ENCODE data around the gene CBY2.

CBY2 gene

DNA sequence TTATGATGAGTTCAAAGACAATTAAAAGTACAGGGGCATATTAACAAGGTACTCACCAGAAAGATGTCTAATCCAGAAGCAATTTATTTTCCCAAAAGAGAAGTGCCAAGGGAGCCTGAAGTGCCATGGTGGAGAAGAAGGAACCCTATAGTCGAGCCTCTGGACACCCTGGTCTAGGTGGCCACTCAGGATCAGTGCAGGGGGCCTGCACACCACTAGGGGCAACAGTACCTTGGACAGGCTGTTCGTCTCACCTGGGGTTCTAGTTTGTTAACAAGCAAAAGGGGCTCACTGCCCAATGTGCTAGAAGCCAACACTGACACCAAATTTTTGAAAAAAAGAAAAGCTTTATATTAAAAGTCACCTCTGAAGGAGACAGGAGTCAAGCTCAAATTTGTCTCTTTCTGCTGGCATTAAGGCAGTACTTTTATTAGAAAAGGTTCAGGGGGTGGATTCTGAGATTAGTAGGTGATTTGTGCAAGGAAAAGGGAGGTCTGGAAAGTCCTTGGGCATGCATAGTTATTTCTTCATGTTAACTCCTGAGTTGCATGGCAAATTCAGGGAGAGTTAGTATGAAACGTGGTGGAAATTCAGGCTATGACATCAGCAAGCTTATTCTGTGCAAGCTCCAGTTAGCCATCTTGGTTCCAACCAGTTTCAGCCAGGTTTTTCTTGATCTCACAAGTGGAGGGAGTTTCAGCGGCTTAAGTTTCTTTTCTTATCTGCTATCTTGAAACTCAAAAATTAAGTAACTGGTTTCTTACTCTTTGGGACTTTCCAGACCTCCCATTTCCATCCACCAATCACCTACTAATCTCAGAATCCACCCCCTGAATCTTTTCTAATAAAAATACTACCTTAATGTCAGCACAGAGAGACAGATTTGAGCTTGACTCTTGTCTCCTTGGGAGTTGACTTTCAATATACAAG is 884 bp upstream of the CBY2 start:
- no peak overlapping the region for H3K9ac ChIP-seq (ENCODE audit: low read depth in 1 of 2, low read length in 2 of 2)
- H3K4me1 ChIP-seq (ENCODE audit: control insufficient read depth in 1 of 2, insufficient read depth in 2 of 2, low read length in 2 of 2), result no peaks in the 10 kb centered on the region
- no peaks in the 10 kb centered on the region for H3K9me3 ChIP-seq (ENCODE audit: control insufficient read depth in 1 of 2, low read length in 2 of 2)
- H3K27ac ChIP-seq (ENCODE audit: low read depth, low read length), result no peak overlapping the region
- H3K36me3 ChIP-seq (ENCODE audit: control insufficient read depth in 1 of 2, insufficient read depth in 2 of 2, low read length in 2 of 2), result no peaks in the 10 kb centered on the region
- H3K4me3 ChIP-seq (ENCODE audit: low read depth in 1 of 2, low read length in 2 of 2), result peak overlapping the region in 1 of 2 donors; percentile 7
- H3K27me3 ChIP-seq (ENCODE audit: control insufficient read depth in 1 of 2, insufficient read depth in 2 of 2, low read length in 2 of 2), result no peaks in the 10 kb centered on the region

DNA sequence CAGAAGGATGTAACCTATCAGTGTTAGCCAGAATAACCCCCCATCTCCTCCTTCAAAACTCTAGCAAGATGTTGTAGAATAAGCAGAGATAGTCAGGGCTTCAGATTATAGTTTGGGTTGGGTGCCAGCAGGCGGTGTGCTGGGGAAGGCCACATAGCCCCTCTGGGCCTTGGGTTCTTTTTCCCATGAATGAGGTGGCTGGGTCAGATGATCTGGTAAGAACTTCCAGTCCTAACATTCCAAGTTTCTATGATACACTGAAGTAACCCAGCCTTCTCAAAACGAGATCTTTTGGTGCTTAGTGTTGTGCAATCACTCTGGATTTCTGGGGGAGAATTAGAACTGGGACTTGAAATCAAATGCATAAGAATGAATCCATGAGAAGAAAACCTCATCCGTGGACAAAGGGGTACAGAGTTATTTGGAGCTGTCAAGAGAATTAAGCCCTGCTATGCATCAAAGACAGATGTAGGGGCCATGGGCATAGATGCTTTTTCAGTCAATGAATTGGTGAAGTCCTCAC is 810 bp downstream of the CBY2 start:
- H3K9me3 ChIP-seq (ENCODE audit: control insufficient read depth in 1 of 2, low read length in 2 of 2), result no peaks in the 10 kb centered on the region
- no peak overlapping the region for H3K9ac ChIP-seq (ENCODE audit: low read depth in 1 of 2, low read length in 2 of 2)
- no peak overlapping the region for H3K4me3 ChIP-seq (ENCODE audit: low read depth in 1 of 2, low read length in 2 of 2)
- no peak overlapping the region for H3K27ac ChIP-seq (ENCODE audit: low read depth, low read length)
- H3K36me3 ChIP-seq (ENCODE audit: control insufficient read depth in 1 of 2, insufficient read depth in 2 of 2, low read length in 2 of 2), result no peaks in the 10 kb centered on the region
- H3K27me3 ChIP-seq (ENCODE audit: control insufficient read depth in 1 of 2, insufficient read depth in 2 of 2, low read length in 2 of 2), result no peaks in the 10 kb centered on the region
- no peaks in the 10 kb centered on the region for H3K4me1 ChIP-seq (ENCODE audit: control insufficient read depth in 1 of 2, insufficient read depth in 2 of 2, low read length in 2 of 2)

DNA sequence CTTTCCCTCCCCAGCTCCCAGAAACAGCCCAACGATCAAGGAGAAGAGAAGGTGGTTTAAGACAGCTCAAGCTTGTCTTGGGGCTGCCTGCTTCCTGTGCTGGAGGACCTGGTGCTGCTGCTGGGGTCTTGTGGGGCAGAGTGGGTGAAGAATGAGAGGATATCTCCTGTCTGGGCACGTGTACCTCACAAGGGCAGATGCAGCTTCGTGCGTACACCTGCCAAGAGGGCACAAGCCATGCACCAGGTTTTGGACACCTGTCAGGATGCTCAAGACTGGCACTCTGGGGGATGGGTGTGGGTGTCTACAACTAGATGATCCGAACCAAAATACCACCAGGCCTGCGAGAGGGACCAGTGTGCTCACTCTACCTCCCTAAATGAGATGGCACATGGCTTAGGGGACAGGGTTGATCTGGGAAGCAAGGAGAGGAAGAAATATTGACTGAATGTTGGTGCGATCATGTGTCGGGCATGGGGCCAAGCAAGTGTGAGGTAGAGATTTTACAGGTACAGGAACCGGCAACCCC is 2.2 kb downstream of the CBY2 start:
- Histone ChIP-seq H3K9me3 (ENCODE audit: control insufficient read depth in 1 of 2, low read length in 2 of 2) (no peaks in the 10 kb centered on the region), H3K36me3 (ENCODE audit: control insufficient read depth in 1 of 2, insufficient read depth in 2 of 2, low read length in 2 of 2) (no peaks in the 10 kb centered on the region), H3K27me3 (ENCODE audit: control insufficient read depth in 1 of 2, insufficient read depth in 2 of 2, low read length in 2 of 2) (no peaks in the 10 kb centered on the region), H3K4me1 (ENCODE audit: control insufficient read depth in 1 of 2, insufficient read depth in 2 of 2, low read length in 2 of 2) (no peaks in the 10 kb centered on the region), H3K27ac (ENCODE audit: low read depth, low read length) (no peak overlapping the region), H3K4me3 (ENCODE audit: low read depth in 1 of 2, low read length in 2 of 2) (no peak overlapping the region), H3K9ac (ENCODE audit: low read depth in 1 of 2, low read length in 2 of 2) (no peak overlapping the region)

DNA sequence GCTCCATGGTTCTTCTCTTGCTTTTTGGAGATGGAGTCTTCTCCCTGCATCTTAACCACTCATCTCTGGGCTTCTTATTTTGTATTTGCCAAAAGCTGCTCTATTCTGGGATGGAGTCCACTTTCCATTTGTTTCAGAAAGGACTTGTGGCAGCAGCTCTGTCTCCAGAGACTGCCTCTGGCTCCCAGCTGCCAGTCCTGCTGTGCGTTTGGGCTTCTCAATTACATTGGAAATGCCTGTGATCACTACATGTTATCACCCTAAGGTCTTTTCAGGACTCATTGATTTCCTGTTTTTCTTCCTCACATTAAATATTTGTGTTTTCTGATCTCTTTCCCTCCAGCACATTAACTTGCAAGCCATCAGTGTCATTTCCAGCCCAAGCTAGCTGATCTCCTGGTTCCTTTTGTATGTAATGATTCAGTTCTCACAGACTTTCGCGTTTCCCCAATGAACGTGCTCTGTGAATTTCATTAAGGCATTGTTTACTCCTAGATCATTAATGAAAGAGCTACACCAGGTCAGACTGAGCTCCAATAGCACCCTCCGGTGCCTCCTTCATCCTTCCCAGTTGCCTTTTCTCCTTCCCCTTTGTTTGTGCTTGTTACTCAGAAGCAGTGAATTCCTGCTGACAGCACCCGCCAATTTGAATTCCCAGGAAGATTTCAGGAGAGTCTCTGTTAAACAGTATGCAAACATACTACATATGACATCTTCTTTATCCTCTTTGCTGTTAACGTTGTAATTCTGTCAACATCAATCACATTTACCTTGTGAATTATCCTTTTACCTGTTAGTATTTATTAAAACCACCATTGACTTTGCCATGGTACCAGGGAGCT is 3.0 kb downstream of the CBY2 start:
- no peaks in the 10 kb centered on the region for H3K36me3 ChIP-seq (ENCODE audit: control insufficient read depth in 1 of 2, insufficient read depth in 2 of 2, low read length in 2 of 2)
- H3K9ac ChIP-seq (ENCODE audit: low read depth in 1 of 2, low read length in 2 of 2), result no peak overlapping the region
- H3K4me1 ChIP-seq (ENCODE audit: control insufficient read depth in 1 of 2, insufficient read depth in 2 of 2, low read length in 2 of 2), result no peaks in the 10 kb centered on the region
- H3K27ac ChIP-seq (ENCODE audit: low read depth, low read length), result no peak overlapping the region
- H3K4me3 ChIP-seq (ENCODE audit: low read depth in 1 of 2, low read length in 2 of 2), result no peak overlapping the region
- H3K27me3 ChIP-seq (ENCODE audit: control insufficient read depth in 1 of 2, insufficient read depth in 2 of 2, low read length in 2 of 2), result no peaks in the 10 kb centered on the region
- H3K9me3 ChIP-seq (ENCODE audit: control insufficient read depth in 1 of 2, low read length in 2 of 2), result no peaks in the 10 kb centered on the region

DNA sequence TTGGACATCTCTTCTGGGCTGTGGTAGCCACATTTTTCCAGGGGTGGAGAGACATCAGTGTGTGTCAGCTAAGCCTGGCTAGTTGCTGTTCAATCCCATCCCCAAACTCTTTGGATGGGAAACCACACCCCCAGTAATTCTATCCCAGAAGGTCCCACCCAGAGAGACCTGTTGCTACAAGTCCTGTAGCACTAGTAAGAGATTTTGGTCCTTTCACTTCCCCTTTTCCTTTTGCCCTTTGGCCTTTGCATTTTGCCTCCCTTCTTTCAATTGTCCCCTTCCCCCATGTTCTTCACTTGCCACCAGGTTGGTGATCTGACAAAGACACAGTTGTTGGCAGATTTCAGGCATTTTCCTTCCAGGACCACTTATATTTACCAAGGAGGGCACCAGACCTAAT is 3.8 kb downstream of the CBY2 start:
- H3K4me3 ChIP-seq (ENCODE audit: low read depth in 1 of 2, low read length in 2 of 2), result no peak overlapping the region
- H3K4me1 ChIP-seq (ENCODE audit: control insufficient read depth in 1 of 2, insufficient read depth in 2 of 2, low read length in 2 of 2), result no peaks in the 10 kb centered on the region
- H3K9me3 ChIP-seq (ENCODE audit: control insufficient read depth in 1 of 2, low read length in 2 of 2), result no peaks in the 10 kb centered on the region
- no peak overlapping the region for H3K9ac ChIP-seq (ENCODE audit: low read depth in 1 of 2, low read length in 2 of 2)
- no peak overlapping the region for H3K27ac ChIP-seq (ENCODE audit: low read depth, low read length)
- H3K27me3 ChIP-seq (ENCODE audit: control insufficient read depth in 1 of 2, insufficient read depth in 2 of 2, low read length in 2 of 2), result no peaks in the 10 kb centered on the region
- no peaks in the 10 kb centered on the region for H3K36me3 ChIP-seq (ENCODE audit: control insufficient read depth in 1 of 2, insufficient read depth in 2 of 2, low read length in 2 of 2)

DNA sequence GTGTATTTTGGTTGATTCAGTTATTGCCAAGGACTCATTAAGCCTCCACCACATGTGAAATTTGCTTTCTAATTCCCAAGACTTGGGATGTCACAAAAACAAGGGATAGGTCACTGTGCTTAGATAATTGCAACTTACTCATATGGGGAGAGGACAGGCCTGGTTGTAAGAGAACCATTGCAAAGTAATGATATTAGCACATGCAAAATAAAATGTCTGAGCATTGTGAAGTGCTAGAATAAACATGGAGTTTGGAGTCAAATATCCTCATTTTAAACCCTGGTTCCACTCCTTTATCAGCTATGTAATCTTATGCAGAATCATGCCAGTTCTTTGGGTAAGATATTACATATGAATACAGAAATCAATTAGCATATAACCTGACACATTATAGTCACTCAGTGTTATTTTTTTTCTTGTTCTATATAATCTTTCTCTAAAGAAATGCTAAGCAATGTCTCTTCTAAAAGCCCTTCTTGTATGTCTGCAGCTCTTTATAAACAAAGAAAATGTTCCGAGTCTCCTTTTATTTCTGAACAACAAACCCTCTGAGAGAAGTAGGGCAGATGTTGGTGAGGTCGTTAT is 5.5 kb downstream of the CBY2 start:
- Histone ChIP-seq H3K9me3 (ENCODE audit: control insufficient read depth in 1 of 2, low read length in 2 of 2) (no peaks in the 10 kb centered on the region), H3K4me1 (ENCODE audit: control insufficient read depth in 1 of 2, insufficient read depth in 2 of 2, low read length in 2 of 2) (no peaks in the 10 kb centered on the region), H3K9ac (ENCODE audit: low read depth in 1 of 2, low read length in 2 of 2) (no peak overlapping the region), H3K27me3 (ENCODE audit: control insufficient read depth in 1 of 2, insufficient read depth in 2 of 2, low read length in 2 of 2) (no peaks in the 10 kb centered on the region), H3K27ac (ENCODE audit: low read depth, low read length) (no peak overlapping the region), H3K4me3 (ENCODE audit: low read depth in 1 of 2, low read length in 2 of 2) (no peak overlapping the region), H3K36me3 (ENCODE audit: control insufficient read depth in 1 of 2, insufficient read depth in 2 of 2, low read length in 2 of 2) (no peaks in the 10 kb centered on the region)

DNA sequence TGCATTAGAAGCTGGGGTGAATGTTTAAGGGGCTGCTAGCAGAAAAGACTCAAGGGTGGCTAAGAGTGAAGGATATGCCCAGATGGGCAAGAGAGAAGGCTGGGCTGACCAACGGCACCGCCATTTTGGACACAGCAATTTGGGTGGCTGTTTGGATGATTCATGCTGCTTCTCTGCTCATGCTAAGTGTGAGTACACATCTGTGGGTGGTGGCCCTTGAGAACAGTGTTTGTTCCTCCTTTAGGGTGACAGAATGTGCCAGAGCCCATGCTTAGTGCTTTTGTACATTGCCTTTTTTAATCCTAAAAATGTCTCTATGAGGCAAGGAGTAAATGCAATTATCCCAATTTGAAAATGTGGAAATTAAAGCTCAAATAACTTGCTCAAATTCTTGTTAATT is 9.8 kb downstream of the CBY2 start:
- Histone ChIP-seq H3K9me3 (ENCODE audit: control insufficient read depth in 1 of 2, low read length in 2 of 2) (no peaks in the 10 kb centered on the region), H3K27ac (ENCODE audit: low read depth, low read length) (no peak overlapping the region), H3K4me1 (ENCODE audit: control insufficient read depth in 1 of 2, insufficient read depth in 2 of 2, low read length in 2 of 2) (no peaks in the 10 kb centered on the region), H3K4me3 (ENCODE audit: low read depth in 1 of 2, low read length in 2 of 2) (no peak overlapping the region), H3K27me3 (ENCODE audit: control insufficient read depth in 1 of 2, insufficient read depth in 2 of 2, low read length in 2 of 2) (no peaks in the 10 kb centered on the region), H3K36me3 (ENCODE audit: control insufficient read depth in 1 of 2, insufficient read depth in 2 of 2, low read length in 2 of 2) (no peaks in the 10 kb centered on the region), H3K9ac (ENCODE audit: low read depth in 1 of 2, low read length in 2 of 2) (no peak overlapping the region)

DNA sequence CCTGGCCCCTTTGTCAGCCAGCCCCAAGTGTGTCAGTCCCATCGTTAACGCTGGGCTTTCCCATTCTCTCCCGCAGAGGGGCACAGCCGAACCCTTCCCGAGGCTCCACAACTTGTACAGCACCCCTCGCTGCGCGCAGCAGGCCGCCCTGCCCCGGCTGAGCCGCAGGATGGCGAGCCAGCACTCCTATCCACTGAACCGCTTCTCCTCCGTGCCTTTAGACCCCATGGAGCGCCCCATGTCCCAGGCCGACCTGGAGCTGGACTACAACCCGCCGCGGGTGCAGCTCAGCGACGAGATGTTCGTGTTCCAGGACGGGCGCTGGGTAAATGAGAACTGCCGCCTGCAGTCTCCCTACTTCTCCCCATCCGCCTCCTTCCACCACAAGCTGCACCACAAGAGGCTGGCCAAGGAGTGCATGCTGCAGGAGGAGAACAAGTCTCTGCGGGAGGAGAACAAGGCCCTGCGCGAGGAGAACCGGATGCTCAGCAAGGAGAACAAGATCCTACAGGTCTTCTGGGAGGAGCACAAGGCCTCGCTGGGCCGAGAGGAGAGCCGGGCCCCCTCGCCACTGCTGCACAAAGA is 11.1 kb downstream of the CBY2 start:
- H3K4me3 ChIP-seq (ENCODE audit: low read depth in 1 of 2, low read length in 2 of 2), result no peak overlapping the region
- H3K27me3 ChIP-seq (ENCODE audit: control insufficient read depth in 1 of 2, insufficient read depth in 2 of 2, low read length in 2 of 2), result no peaks in the 10 kb centered on the region
- no peaks in the 10 kb centered on the region for H3K36me3 ChIP-seq (ENCODE audit: control insufficient read depth in 1 of 2, insufficient read depth in 2 of 2, low read length in 2 of 2)
- no peaks in the 10 kb centered on the region for H3K4me1 ChIP-seq (ENCODE audit: control insufficient read depth in 1 of 2, insufficient read depth in 2 of 2, low read length in 2 of 2)
- H3K9ac ChIP-seq (ENCODE audit: low read depth in 1 of 2, low read length in 2 of 2), result no peak overlapping the region
- no peaks in the 10 kb centered on the region for H3K9me3 ChIP-seq (ENCODE audit: control insufficient read depth in 1 of 2, low read length in 2 of 2)
- H3K27ac ChIP-seq (ENCODE audit: low read depth, low read length), result no peak overlapping the region

DNA sequence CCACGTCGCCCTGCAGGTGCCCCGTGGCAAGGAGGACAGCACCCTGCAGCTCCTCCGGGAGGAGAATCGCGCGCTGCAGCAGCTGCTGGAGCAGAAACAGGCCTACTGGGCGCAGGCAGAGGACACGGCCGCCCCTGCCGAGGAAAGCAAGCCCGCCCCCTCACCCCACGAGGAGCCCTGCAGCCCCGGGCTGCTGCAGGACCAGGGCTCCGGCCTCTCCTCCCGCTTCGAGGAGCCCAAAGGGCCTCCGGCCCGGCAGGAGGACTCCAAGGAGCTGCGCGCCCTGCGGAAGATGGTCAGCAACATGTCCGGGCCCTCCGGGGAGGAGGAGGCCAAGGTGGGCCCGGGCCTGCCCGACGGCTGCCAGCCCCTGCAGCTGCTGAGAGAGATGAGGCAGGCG is 11.6 kb downstream of the CBY2 start:
- Histone ChIP-seq H3K36me3 (ENCODE audit: control insufficient read depth in 1 of 2, insufficient read depth in 2 of 2, low read length in 2 of 2) (no peaks in the 10 kb centered on the region), H3K27ac (ENCODE audit: low read depth, low read length) (no peak overlapping the region), H3K4me3 (ENCODE audit: low read depth in 1 of 2, low read length in 2 of 2) (no peak overlapping the region), H3K4me1 (ENCODE audit: control insufficient read depth in 1 of 2, insufficient read depth in 2 of 2, low read length in 2 of 2) (no peaks in the 10 kb centered on the region), H3K9ac (ENCODE audit: low read depth in 1 of 2, low read length in 2 of 2) (no peak overlapping the region), H3K9me3 (ENCODE audit: control insufficient read depth in 1 of 2, low read length in 2 of 2) (no peaks in the 10 kb centered on the region), H3K27me3 (ENCODE audit: control insufficient read depth in 1 of 2, insufficient read depth in 2 of 2, low read length in 2 of 2) (no peaks in the 10 kb centered on the region)

All from duodenal mucosa (tissue), 2 donors.